ENCODE measurements around the gene SLC2A11. TPM values are rescaled to one million over a fixed set of nuclear protein-coding genes. Genes with fewer than 3 reads are reported as not detected.

SLC2A11 gene
- total RNA-seq, 4 donors from 2014 or later: 17.5 to 30.0 (median 24.3) TPM

GRCh38 chr22:23835484-23836144 lies 22.1 kb upstream of the SLC2A11 start:
- Histone ChIP-seq H3K27me3 (no peaks in the 10 kb centered on the region), H3K9me3 (no peaks in the 10 kb centered on the region), H3K4me1 (peaks cover 10 to 22% of the 10 kb centered on the region in 2 donors), H3K27ac (no peak overlapping the region), H3K36me3 (peaks cover 19 to 26% of the 10 kb centered on the region in 2 donors), H3K4me3 (replicated peaks in 1 of 3) (no peak overlapping the region)
- no peak for DNase-seq
- intact Hi-C loops (cut with DNase I): no loop called here
- TF ChIP-seq POLR2A (IDR thresholded peaks at IDR 0.05) (no peak), CTCF (IDR thresholded peaks at IDR 0.05) (no peak)
- 70 to 84% methylated on average over 9 to 10 of the region's 11 CpGs for WGBS, 2 donors

DNA sequence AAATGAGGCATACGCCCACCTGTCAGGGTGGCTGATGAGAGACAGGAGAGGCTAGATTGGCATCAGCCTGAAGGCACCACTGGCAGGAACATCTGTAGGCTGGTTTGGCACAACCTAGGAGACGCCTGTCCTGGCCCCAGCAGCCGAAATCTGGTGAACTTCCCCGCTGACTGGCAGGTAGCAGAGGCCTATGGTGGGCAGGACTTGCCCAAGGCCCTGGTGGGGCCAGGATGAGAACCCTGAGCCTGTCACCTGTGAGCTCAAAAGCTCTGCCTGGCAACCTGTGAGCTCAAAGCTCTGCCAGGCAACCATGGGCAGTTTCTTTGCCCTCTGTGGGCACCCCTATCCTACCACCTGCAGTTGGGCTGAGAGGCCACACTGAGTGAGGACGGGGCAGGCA lies 21.4 kb upstream of the SLC2A11 start:
- Histone ChIP-seq H3K9me3 (no peaks in the 10 kb centered on the region), H3K36me3 (peaks cover 19 to 26% of the 10 kb centered on the region in 2 donors), H3K4me3 (replicated peaks in 1 of 3) (no peak overlapping the region), H3K27ac (no peak overlapping the region), H3K4me1 (peaks cover 10 to 22% of the 10 kb centered on the region in 2 donors), H3K27me3 (no peaks in the 10 kb centered on the region)
- 92 to 100% methylated on average over 2 to 3 of the region's 5 CpGs for WGBS, 2 donors
- DNase-seq: no peak
- intact Hi-C loops (cut with DNase I): no loop called here
- TF ChIP-seq POLR2A (IDR thresholded peaks at IDR 0.05) (no peak), CTCF (IDR thresholded peaks at IDR 0.05) (no peak)

DNA sequence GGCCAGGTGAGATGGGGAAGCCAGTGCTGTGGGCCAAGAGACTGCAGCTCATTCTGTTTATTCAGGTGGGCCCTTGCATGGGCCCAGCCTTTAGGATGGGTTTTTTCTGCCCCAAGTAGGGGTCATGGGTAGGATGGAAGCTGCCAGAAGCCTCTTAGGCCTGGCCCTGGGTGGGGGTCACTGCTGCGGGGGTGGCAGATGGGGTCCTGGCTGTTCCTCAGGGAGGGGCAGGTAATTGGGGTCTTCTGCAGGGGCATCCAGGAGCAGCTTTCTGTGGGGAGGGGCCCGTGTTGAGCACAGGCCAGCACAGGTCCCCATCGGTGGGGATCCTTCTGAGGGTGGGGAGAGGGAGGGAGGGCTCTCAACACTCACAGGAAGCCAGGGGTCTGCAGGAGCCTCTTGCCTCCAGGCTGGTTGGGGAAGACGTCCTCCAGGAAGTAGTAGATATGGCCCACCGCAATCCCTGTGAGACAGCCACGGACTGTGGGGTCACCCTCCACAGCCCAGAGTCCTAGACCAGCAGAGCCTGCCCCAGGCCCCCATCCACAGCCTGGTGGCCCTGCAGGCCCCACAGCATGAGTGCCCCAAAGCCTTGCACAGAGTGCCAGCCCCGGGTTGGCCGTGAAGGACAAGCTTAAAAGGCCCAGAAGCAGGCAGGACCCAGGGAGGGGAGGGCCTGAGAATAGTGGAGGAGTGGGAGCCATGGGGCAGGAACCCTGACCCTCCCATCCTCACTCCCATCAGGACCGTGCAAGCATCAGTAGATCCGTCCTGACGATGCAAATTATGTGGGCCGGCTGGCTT lies 20.8 kb upstream of the SLC2A11 start:
- Histone ChIP-seq H3K36me3 (peaks cover 19 to 26% of the 10 kb centered on the region in 2 donors), H3K9me3 (no peaks in the 10 kb centered on the region), H3K4me1 (peaks cover 10 to 22% of the 10 kb centered on the region in 2 donors), H3K27me3 (no peaks in the 10 kb centered on the region), H3K27ac (no peak overlapping the region), H3K4me3 (replicated peaks in 1 of 3) (no peak overlapping the region)
- no peak for DNase-seq
- WGBS, 2 donors: 77 to 82% methylated on average over 10 to 11 of the region's 12 CpGs
- TF ChIP-seq POLR2A (IDR thresholded peaks at IDR 0.05) (no peak), CTCF (IDR thresholded peaks at IDR 0.05) (no peak)
- intact Hi-C loops (cut with DNase I): no loop called here

GRCh38 chr22:23837496-23837859 lies 20.2 kb upstream of the SLC2A11 start:
- Histone ChIP-seq H3K4me3 (replicated peaks in 1 of 3) (no peak overlapping the region), H3K9me3 (no peaks in the 10 kb centered on the region), H3K4me1 (peaks cover 10 to 22% of the 10 kb centered on the region in 2 donors), H3K27me3 (no peaks in the 10 kb centered on the region), H3K27ac (no peak overlapping the region), H3K36me3 (peaks cover 19 to 26% of the 10 kb centered on the region in 2 donors)
- no peak for TF ChIP-seq POLR2A (IDR thresholded peaks at IDR 0.05)
- WGBS, 2 donors: 90 to 92% methylated on average over 9 to 12 of the region's 12 CpGs
- DNase-seq: no peak
- intact Hi-C loops (cut with DNase I): no loop called here

DNA sequence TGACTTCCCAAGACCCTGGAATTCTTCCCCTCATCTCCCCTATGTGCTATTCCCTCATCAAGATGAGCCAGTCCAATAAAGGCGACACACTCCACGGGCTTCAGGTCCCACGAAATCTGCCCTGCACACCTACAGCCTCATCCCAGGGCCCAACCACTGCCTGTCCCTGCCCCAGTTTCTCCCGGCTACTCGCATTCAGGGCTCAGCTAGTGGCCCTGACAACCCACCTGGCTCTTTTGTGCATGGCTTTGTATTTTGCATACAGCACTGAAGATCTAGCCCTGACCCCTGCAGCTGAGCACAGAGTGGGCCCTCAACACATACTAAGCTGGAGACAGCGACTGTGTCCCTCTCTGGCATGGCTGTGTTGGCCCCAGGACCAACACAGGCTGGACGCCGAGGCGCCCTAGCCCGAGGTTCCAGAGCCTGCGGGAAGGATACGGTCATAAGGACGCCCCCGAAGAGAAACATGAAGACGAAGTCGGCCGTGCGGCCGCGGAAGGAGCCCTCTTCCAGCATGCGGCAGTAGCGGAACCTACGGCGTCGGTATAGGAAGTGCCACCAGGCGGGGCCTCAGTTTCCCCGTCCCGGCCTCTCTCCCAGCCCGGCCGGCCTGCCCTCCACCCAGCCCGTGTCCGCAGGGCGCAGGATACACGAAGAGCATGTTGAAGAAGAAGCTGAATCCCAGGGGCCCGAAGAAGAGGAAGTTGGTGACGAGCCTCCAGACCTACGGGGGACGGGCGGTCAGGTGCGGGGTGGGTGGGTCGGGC lies 19.6 kb upstream of the SLC2A11 start:
- intact Hi-C loops (cut with DNase I): no loop called here
- DNase-seq: no peak
- Histone ChIP-seq H3K36me3 (peaks cover 19 to 26% of the 10 kb centered on the region in 2 donors), H3K9me3 (no peaks in the 10 kb centered on the region), H3K27me3 (no peaks in the 10 kb centered on the region), H3K4me3 (replicated peaks in 1 of 3) (peak overlapping the region in 1 of 3 donors; percentile 31), H3K27ac (no peak overlapping the region), H3K4me1 (peaks cover 10 to 22% of the 10 kb centered on the region in 2 donors)
- TF ChIP-seq POLR2A (IDR thresholded peaks at IDR 0.05) (no peak), CTCF (IDR thresholded peaks at IDR 0.05) (no peak)
- WGBS, 2 donors: 21 to 51% methylated on average over 23 to 33 of the region's 41 CpGs

All from thyroid gland (tissue), 4 donors.